ENCODE measurements around the gene GALNS.

- no peak for TF ChIP-seq POLR2A (IDR thresholded peaks at IDR 0.05; ENCODE audit: low read length)
- TF ChIP-seq GATA1 (IDR thresholded peaks at IDR 0.05; ENCODE audit: low read depth, low read length) = no peak
Measured at GRCh38 chr16:88868974-88869672, 12.4 kb upstream of the GALNS start.
